ENCODE measurements around the gene PTPRU. TPM values are rescaled to one million over a fixed set of nuclear protein-coding genes. Genes with fewer than 3 reads are reported as not detected.

Gene PTPRU
- total and polyA plus RNA-seq, 4 donors, result 1.6 to 15.1 (median 6.0) TPM

DNA sequence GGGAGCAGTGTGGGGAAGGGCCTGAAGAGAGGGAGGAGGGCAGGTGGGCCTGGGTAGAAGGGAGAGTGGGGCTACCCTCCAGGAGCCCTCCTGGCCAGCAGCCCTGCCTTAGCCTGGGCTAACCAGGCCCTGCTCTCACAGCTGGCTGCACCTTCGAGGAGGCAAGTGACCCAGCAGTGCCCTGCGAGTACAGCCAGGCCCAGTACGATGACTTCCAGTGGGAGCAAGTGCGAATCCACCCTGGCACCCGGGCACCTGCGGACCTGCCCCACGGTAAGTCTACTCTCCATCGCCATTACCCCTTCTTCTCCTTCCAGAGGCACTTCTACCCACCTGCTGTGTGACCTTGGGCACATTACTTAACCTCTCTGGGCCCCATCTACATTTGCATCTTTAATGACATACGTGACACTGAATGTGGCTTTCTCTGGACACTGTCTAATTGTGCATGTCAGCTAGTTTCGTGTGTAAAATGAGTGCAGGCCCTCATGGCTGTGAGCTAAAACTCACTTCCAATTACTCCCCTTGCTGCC is 18.9 kb downstream of the PTPRU start:
- Histone ChIP-seq H3K36me3 (ENCODE audit: control insufficient read depth in 4 of 4, insufficient read depth in 3 of 4, low read depth in 1 of 4, low read length in 3 of 4) (no peaks in the 10 kb centered on the region), H3K4me3 (ENCODE audit: low read depth in 1 of 3, low read length in 3 of 3) (no peak overlapping the region), H3K27ac (ENCODE audit: low read depth in 1 of 2, low read length in 2 of 2) (no peak overlapping the region), H3K4me1 (ENCODE audit: control insufficient read depth in 4 of 4, insufficient read depth in 4 of 4, low read length in 3 of 4) (peaks cover 11 to 31% (median 18%) of the 10 kb centered on the region in 4 donors), H3K9ac (ENCODE audit: low read depth in 1 of 2, low read length in 2 of 2) (no peak overlapping the region), H3K27me3 (ENCODE audit: control insufficient read depth in 4 of 4, insufficient read depth in 4 of 4, low read length in 3 of 4) (no peaks in the 10 kb centered on the region), H3K9me3 (ENCODE audit: control insufficient read depth in 4 of 4, low read length in 3 of 4) (no peaks in the 10 kb centered on the region)
- WGBS, result 94% methylated on average over 10 of the region's 10 CpGs
- TF ChIP-seq SP1 (IDR thresholded peaks at IDR 0.05) (no peak), FOXA1 (IDR thresholded peaks at IDR 0.05) (no peak), YY1 (IDR thresholded peaks at IDR 0.05) (no peak), EGR1 (IDR thresholded peaks at IDR 0.05; ENCODE audit: low read depth in 2 of 2) (no peak), TAF1 (conservative IDR thresholded peaks at IDR 0.05) (no peak), HNF4G (IDR thresholded peaks at IDR 0.05) (no peak), RAD21 (IDR thresholded peaks at IDR 0.05) (no peak), HNF4A (conservative IDR thresholded peaks at IDR 0.05) (no peak), JUND (IDR thresholded peaks at IDR 0.05) (no peak)
- TF ChIP-seq, protein P1, sequence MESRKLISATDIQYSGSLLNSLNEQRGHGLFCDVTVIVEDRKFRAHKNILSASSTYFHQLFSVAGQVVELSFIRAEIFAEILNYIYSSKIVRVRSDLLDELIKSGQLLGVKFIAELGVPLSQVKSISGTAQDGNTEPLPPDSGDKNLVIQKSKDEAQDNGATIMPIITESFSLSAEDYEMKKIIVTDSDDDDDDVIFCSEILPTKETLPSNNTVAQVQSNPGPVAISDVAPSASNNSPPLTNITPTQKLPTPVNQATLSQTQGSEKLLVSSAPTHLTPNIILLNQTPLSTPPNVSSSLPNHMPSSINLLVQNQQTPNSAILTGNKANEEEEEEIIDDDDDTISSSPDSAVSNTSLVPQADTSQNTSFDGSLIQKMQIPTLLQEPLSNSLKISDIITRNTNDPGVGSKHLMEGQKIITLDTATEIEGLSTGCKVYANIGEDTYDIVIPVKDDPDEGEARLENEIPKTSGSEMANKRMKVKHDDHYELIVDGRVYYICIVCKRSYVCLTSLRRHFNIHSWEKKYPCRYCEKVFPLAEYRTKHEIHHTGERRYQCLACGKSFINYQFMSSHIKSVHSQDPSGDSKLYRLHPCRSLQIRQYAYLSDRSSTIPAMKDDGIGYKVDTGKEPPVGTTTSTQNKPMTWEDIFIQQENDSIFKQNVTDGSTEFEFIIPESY (IDR thresholded peaks at IDR 0.05), result no peak
- TF ChIP-seq, protein P2, sequence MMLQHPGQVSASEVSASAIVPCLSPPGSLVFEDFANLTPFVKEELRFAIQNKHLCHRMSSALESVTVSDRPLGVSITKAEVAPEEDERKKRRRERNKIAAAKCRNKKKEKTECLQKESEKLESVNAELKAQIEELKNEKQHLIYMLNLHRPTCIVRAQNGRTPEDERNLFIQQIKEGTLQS (IDR thresholded peaks at IDR 0.05), result no peak
- TF ChIP-seq, protein P3, sequence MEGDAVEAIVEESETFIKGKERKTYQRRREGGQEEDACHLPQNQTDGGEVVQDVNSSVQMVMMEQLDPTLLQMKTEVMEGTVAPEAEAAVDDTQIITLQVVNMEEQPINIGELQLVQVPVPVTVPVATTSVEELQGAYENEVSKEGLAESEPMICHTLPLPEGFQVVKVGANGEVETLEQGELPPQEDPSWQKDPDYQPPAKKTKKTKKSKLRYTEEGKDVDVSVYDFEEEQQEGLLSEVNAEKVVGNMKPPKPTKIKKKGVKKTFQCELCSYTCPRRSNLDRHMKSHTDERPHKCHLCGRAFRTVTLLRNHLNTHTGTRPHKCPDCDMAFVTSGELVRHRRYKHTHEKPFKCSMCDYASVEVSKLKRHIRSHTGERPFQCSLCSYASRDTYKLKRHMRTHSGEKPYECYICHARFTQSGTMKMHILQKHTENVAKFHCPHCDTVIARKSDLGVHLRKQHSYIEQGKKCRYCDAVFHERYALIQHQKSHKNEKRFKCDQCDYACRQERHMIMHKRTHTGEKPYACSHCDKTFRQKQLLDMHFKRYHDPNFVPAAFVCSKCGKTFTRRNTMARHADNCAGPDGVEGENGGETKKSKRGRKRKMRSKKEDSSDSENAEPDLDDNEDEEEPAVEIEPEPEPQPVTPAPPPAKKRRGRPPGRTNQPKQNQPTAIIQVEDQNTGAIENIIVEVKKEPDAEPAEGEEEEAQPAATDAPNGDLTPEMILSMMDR (IDR thresholded peaks at IDR 0.05; ENCODE audit: low read depth, low read length, missing input control), result no peak
- no peak for DNase-seq (ENCODE audit: low spot score)

DNA sequence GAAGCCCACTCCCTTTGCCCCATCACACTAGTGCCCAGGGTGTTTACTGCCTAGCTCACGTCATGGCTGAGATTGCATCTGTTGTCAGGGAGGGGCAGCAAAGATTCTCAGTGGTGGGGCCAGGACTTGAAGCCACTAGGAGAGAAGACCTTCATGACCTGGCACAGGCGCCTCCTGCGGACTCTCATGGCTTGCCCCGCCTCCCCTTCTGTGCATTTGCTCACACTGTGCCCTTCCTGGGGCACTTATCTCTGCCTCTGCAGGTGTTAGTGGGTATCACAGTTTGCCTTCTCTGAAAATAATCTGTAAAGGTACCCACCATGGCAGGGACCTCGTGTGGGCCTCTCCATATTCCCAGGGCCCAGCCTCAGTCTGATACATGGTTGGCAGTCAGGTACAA is 20.1 kb downstream of the PTPRU start:
- Histone ChIP-seq H3K4me3 (ENCODE audit: low read depth in 1 of 3, low read length in 3 of 3) (no peak overlapping the region), H3K9me3 (ENCODE audit: control insufficient read depth in 4 of 4, low read length in 3 of 4) (no peaks in the 10 kb centered on the region), H3K27ac (ENCODE audit: low read depth in 1 of 2, low read length in 2 of 2) (no peak overlapping the region), H3K4me1 (ENCODE audit: control insufficient read depth in 4 of 4, insufficient read depth in 4 of 4, low read length in 3 of 4) (peaks cover 11 to 31% (median 18%) of the 10 kb centered on the region in 4 donors), H3K27me3 (ENCODE audit: control insufficient read depth in 4 of 4, insufficient read depth in 4 of 4, low read length in 3 of 4) (no peaks in the 10 kb centered on the region), H3K9ac (ENCODE audit: low read depth in 1 of 2, low read length in 2 of 2) (no peak overlapping the region), H3K36me3 (ENCODE audit: control insufficient read depth in 4 of 4, insufficient read depth in 3 of 4, low read depth in 1 of 4, low read length in 3 of 4) (no peaks in the 10 kb centered on the region)
- 85% methylated on average over 5 of the region's 5 CpGs for WGBS
- TF ChIP-seq SP1 (IDR thresholded peaks at IDR 0.05) (no peak), FOXA1 (IDR thresholded peaks at IDR 0.05) (no peak), HNF4A (conservative IDR thresholded peaks at IDR 0.05) (no peak), FOXA2 (IDR thresholded peaks at IDR 0.05) (no peak), YY1 (IDR thresholded peaks at IDR 0.05) (no peak), RAD21 (IDR thresholded peaks at IDR 0.05) (no peak), TAF1 (conservative IDR thresholded peaks at IDR 0.05) (no peak), JUND (IDR thresholded peaks at IDR 0.05) (no peak), GABPA (IDR thresholded peaks at IDR 0.05 in 1 of 2, conservative IDR thresholded peaks at IDR 0.05 in 1 of 2) (no peak), NR2F2 (IDR thresholded peaks at IDR 0.05) (no peak), EGR1 (IDR thresholded peaks at IDR 0.05; ENCODE audit: low read depth in 2 of 2) (no peak), RXRA (IDR thresholded peaks at IDR 0.05) (no peak), HNF4G (IDR thresholded peaks at IDR 0.05) (no peak)
- TF ChIP-seq, protein P4, sequence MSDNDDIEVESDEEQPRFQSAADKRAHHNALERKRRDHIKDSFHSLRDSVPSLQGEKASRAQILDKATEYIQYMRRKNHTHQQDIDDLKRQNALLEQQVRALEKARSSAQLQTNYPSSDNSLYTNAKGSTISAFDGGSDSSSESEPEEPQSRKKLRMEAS (IDR thresholded peaks at IDR 0.05), result no peak
- TF ChIP-seq, protein P5, sequence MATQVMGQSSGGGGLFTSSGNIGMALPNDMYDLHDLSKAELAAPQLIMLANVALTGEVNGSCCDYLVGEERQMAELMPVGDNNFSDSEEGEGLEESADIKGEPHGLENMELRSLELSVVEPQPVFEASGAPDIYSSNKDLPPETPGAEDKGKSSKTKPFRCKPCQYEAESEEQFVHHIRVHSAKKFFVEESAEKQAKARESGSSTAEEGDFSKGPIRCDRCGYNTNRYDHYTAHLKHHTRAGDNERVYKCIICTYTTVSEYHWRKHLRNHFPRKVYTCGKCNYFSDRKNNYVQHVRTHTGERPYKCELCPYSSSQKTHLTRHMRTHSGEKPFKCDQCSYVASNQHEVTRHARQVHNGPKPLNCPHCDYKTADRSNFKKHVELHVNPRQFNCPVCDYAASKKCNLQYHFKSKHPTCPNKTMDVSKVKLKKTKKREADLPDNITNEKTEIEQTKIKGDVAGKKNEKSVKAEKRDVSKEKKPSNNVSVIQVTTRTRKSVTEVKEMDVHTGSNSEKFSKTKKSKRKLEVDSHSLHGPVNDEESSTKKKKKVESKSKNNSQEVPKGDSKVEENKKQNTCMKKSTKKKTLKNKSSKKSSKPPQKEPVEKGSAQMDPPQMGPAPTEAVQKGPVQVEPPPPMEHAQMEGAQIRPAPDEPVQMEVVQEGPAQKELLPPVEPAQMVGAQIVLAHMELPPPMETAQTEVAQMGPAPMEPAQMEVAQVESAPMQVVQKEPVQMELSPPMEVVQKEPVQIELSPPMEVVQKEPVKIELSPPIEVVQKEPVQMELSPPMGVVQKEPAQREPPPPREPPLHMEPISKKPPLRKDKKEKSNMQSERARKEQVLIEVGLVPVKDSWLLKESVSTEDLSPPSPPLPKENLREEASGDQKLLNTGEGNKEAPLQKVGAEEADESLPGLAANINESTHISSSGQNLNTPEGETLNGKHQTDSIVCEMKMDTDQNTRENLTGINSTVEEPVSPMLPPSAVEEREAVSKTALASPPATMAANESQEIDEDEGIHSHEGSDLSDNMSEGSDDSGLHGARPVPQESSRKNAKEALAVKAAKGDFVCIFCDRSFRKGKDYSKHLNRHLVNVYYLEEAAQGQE (IDR thresholded peaks at IDR 0.05), result no peak
- TF ChIP-seq, protein P1 (IDR thresholded peaks at IDR 0.05), result no peak
- TF ChIP-seq, protein P2 (IDR thresholded peaks at IDR 0.05), result no peak
- TF ChIP-seq, protein P3 (IDR thresholded peaks at IDR 0.05; ENCODE audit: low read depth, low read length, missing input control), result no peak
- no peak for DNase-seq (ENCODE audit: low spot score)
